GM23338 (cell line): ENCODE results near the gene TAS2R19. TPM values are rescaled to one million over a fixed set of nuclear protein-coding genes. Genes with fewer than 3 reads are reported as not detected.

ENCODE experiments used
- ATAC-seq: fragments of 200-7000 bp; cut with Tn5 transposase; 3 replicates; pipeline ENCODE4 v1.9.1; 2020
- DNase-seq: peaks from one replicate; pipeline ENCODE4 v3.0.0-alpha.2; 2015; ENCODE audit warnings: low spot score
- H2AFZ ChIP-seq: fragments of 200-600 bp; sonication (generic); 2 replicates; pipeline ENCODE4 v1.8.0; 2016; ENCODE audit warnings: antibody characterized with exemption, mild to moderate bottlenecking, moderate library complexity
- H3F3A ChIP-seq: fragments of 200-600 bp; sonication (generic); replicated peaks from 2 replicates; pipeline ENCODE4 v1.8.0; 2017; ENCODE audit warnings: antibody characterized with exemption, mixed run types, low read depth
- H3K27ac ChIP-seq: fragments of 200-600 bp; sonication (generic); 2 replicates; pipeline ENCODE4 v1.6.1; 2016; ENCODE audit warnings: low read depth
- H3K27me3 ChIP-seq: fragments of 200-600 bp; sonication (generic); 2 replicates; pipeline ENCODE4 v1.8.0; 2016; ENCODE audit warnings: mild to moderate bottlenecking, mixed run types, moderate library complexity; ENCODE audit not compliant: insufficient read depth
- H3K36me3 ChIP-seq: fragments of 200-600 bp; sonication (generic); 2 replicates; pipeline ENCODE4 v1.8.0; 2016; ENCODE audit warnings: mild to moderate bottlenecking; ENCODE audit not compliant: insufficient read depth
- H3K4me1 ChIP-seq: fragments of 200-600 bp; sonication (generic); 2 replicates; pipeline ENCODE4 v1.8.0; 2016; ENCODE audit warnings: mild to moderate bottlenecking, moderate library complexity; ENCODE audit not compliant: insufficient read depth
- H3K4me2 ChIP-seq: fragments of 200-600 bp; sonication (generic); 2 replicates; pipeline ENCODE4 v1.7.1; 2017; ENCODE audit warnings: mixed run types
- H3K4me3 ChIP-seq: fragments of 200-600 bp; sonication (generic); 2 replicates; pipeline ENCODE4 v1.6.1; 2016; ENCODE audit warnings: mixed run types
- H3K79me2 ChIP-seq: fragments of 200-600 bp; sonication (generic); replicated peaks from 2 replicates; pipeline ENCODE4 v1.8.0; 2017; ENCODE audit warnings: mild to moderate bottlenecking; ENCODE audit not compliant: insufficient read depth
- H3K9me2 ChIP-seq: fragments of 200-600 bp; sonication (generic); 2 replicates; pipeline ENCODE4 v1.8.0; 2017; ENCODE audit not compliant: insufficient read depth
- H4K20me1 ChIP-seq: fragments of 200-600 bp; sonication (generic); replicated peaks from 2 replicates; pipeline ENCODE4 v1.8.0; 2017; ENCODE audit warnings: mild to moderate bottlenecking; ENCODE audit not compliant: insufficient read depth
- H3K27ac Mint-ChIP-seq: 2 replicates; pipeline ENCODE4 v1.8.0; 2020; ENCODE audit warnings: inconsistent platforms, mild to moderate bottlenecking, moderate library complexity, mixed read lengths
- H3K27me3 Mint-ChIP-seq: 3 replicates; pipeline ENCODE4 v1.8.0; 2022; ENCODE audit warnings: low read depth, mild to moderate bottlenecking, moderate library complexity, mixed read lengths, inconsistent platforms; ENCODE audit not compliant: insufficient read depth, poor library complexity
- H3K36me3 Mint-ChIP-seq: 3 replicates; pipeline ENCODE4 v1.8.0; 2021; ENCODE audit warnings: low read depth, mild to moderate bottlenecking, inconsistent platforms, moderate library complexity, mixed read lengths
- H3K4me1 Mint-ChIP-seq: 3 replicates; pipeline ENCODE4 v1.8.0; 2020; ENCODE audit warnings: mild to moderate bottlenecking, inconsistent platforms, mixed read lengths
- H3K4me3 Mint-ChIP-seq: 3 replicates; pipeline ENCODE4 v1.8.0; 2021; ENCODE audit warnings: moderate library complexity, mild to moderate bottlenecking, inconsistent platforms, mixed read lengths
- H3K9me3 Mint-ChIP-seq: 3 replicates; pipeline ENCODE4 v1.8.0; 2020; ENCODE audit warnings: moderate library complexity, mild to moderate bottlenecking, inconsistent platforms, mixed read lengths
- CREB1 ChIP-seq: fragments of 250-450 bp; sonication (Bioruptor Pico); IDR thresholded peaks from 2 replicates; pipeline ENCODE4 v1.5.0; 2020; ENCODE audit warnings: low read depth, mild to moderate bottlenecking, moderate library complexity
- EZH2 ChIP-seq: fragments of 200-600 bp; sonication (generic); IDR thresholded peaks from one replicate; pipeline ENCODE4 v1.8.0; 2017; ENCODE audit warnings: antibody characterized with exemption, mild to moderate bottlenecking, low read depth; ENCODE audit not compliant: unreplicated experiment
- EZH2phosphoT487 ChIP-seq: fragments of 200-600 bp; sonication (generic); IDR thresholded peaks from one replicate; pipeline ENCODE4 v1.8.1; 2018; ENCODE audit warnings: antibody characterized with exemption; ENCODE audit not compliant: unreplicated experiment
- NANOG ChIP-seq: IDR thresholded peaks from 2 replicates; pipeline ENCODE4 v1.6.1; 2016; ENCODE audit warnings: antibody characterized with exemption, borderline replicate concordance
- POLR2AphosphoS5 ChIP-seq: IDR thresholded peaks from 2 replicates; pipeline ENCODE4 v1.6.1; 2016; ENCODE audit warnings: antibody characterized with exemption, low read depth
- STAT1 ChIP-seq: IDR thresholded peaks from one replicate; pipeline ENCODE4 v1.6.1; 2016; ENCODE audit warnings: antibody characterized with exemption; ENCODE audit not compliant: unreplicated experiment
- ZNF114 ChIP-seq: fragments of 250-450 bp; sonication (Bioruptor Pico); IDR thresholded peaks from 2 replicates; pipeline ENCODE4 v1.5.0; 2020; ENCODE audit warnings: mild to moderate bottlenecking, moderate library complexity
- ZNF331 ChIP-seq: fragments of 250-450 bp; sonication (Bioruptor Pico); IDR thresholded peaks from 2 replicates; pipeline ENCODE4 v1.5.0; 2020; ENCODE audit warnings: low read depth, mild to moderate bottlenecking, moderate library complexity
- polyA plus RNA-seq: library from polyadenylated mRNA; unstranded; fragments of >200 nt; fragmentation: Nextera tagmentation; extraction: Ambion mirVana; gene quantifications from 2 replicates; pipeline ENCODE4 v1.2.1, GENCODE V29; 2016
- total RNA-seq: library from RNA; depleted of rRNA; stranded (reverse); fragments of >200 nt; shearing (Covaris generic); gene quantifications from 2 replicates; pipeline ENCODE4 v1.2.3, GENCODE V29; 2014
- TF ChIP-seq, protein P1 (sequence below): fragments of 250-450 bp; sonication (Bioruptor Pico); IDR thresholded peaks from 2 replicates; pipeline ENCODE4 v1.5.0; 2020; ENCODE audit warnings: mild to moderate bottlenecking, moderate library complexity
- TF ChIP-seq, protein P2 (sequence below), 2 experiments: fragments of 200-600 bp in 1 of 2; sonication (generic) in 1 of 2; conservative IDR thresholded peaks; 2 replicates each; pipeline versions ENCODE4 v1.5.1 to v1.6.1; 2016 to 2017; ENCODE audit warnings: antibody characterized with exemption in 2 of 2, low read depth in 2 of 2, mild to moderate bottlenecking in 2 of 2, moderate library complexity in 1 of 2

The TAS2R19 gene
- total and polyA plus RNA-seq, 2 experiments from 2014 or later, result 0.21 to 8.6 TPM

DNA sequence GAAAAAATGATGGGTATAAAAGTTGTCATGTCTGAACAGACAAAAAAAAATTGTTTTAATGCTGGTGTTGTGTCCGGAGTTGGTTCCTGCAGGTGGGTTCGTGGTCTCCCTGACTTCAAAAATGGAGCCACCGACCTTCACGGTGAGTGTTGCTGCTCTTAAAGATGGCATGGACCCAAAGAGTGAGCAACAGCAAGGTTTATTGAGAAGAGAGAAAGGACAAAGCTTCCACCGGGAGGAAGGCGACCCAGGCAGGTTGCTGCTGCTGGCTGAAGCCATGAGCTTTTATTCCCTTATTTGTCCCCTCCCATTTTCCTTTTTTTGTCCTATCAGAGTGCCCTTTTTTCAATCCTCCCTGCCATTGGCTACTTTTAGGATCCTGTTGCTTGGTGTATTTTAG, 8.9 kb upstream of the TAS2R19 start, which contains the start of gene TAS2R31:
Gene TAS2R31 (minus strand): TSS at position 101 of the 400 bp plus-strand sequence. CDS start 72 bp downstream, at position 29.
- no peaks in the 10 kb centered on the region for H3K27me3 ChIP-seq
- H4K20me1 ChIP-seq, result no peaks in the 10 kb centered on the region
- no peaks in the 10 kb centered on the region for H3K9me2 ChIP-seq
- Mint-ChIP-seq H3K4me1 (peaks cover under 1% of the 10 kb centered on the region; the same call in 1 of the 3 replicates), H3K27me3 (peaks cover 2% of the 10 kb centered on the region), H3K4me3 (no peak within 1 kb of the TSS), H3K36me3 (peaks cover 8% of the 10 kb centered on the region; the same call in 2 of the 3 replicates), H3K9me3 (no peaks in the 10 kb centered on the region), H3K27ac (no peak within 1 kb of the TSS)
- TF ChIP-seq ZNF114 (CRISPR knock-in tag) (no peak), EZH2phosphoT487 (no peak), ZNF331 (no peak)
- H3K4me1 ChIP-seq, result no peaks in the 10 kb centered on the region
- DNase-seq (no peak), ATAC-seq (no peak)
- H3K27ac ChIP-seq, result no peak within 1 kb of the TSS
- H3K36me3 ChIP-seq, result no peaks in the 10 kb centered on the region
- no peaks in the 10 kb centered on the region for H3K79me2 ChIP-seq
- H3K4me3 ChIP-seq, result no peak within 1 kb of the TSS
- H3F3A ChIP-seq, result no peaks in the 10 kb centered on the region
- H3K4me2 ChIP-seq, result no peak within 1 kb of the TSS
- H2AFZ ChIP-seq, result no peak within 1 kb of the TSS

DNA sequence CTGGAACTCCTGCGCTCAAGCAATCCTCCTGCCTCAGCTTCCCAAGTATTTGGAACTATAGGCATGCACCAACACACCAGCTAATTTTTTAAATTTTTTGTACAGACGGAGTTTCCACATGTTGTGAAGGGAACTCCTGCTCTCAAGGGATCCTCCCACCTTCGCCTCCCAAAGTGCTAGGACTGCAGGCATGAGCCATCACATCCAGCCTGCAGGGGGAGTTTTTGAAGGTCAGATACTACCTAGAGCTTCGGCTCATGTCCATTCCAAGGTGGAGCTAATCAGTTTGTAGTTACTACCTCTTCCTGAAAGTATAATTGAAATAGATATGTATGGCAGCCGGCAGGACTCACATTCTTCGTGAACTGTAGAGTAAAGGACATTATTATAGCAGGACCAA, 3.7 kb upstream of the TAS2R19 start:
- DNase-seq, result peak; percentile 82

More for the DNA sequence above, 3.7 kb upstream of the TAS2R19 start:
- no peaks in the 10 kb centered on the region for H3K36me3 ChIP-seq
- H3K4me1 ChIP-seq, result no peaks in the 10 kb centered on the region
- peaks cover 10% of the 10 kb centered on the region; the same call in 2 of the 3 replicates for H3K36me3 Mint-ChIP-seq
- no peaks in the 10 kb centered on the region for H4K20me1 ChIP-seq
- no peak overlapping the region for H3K27ac ChIP-seq
- no peak overlapping the region for H3K4me2 ChIP-seq
- H3K4me3 Mint-ChIP-seq, result no peak overlapping the region
- H3K79me2 ChIP-seq, result no peaks in the 10 kb centered on the region
- H3K27me3 Mint-ChIP-seq, result no peaks in the 10 kb centered on the region
- H2AFZ ChIP-seq, result no peak overlapping the region
- H3K4me3 ChIP-seq, result no peak overlapping the region
- no peaks in the 10 kb centered on the region for H3F3A ChIP-seq
- H3K27me3 ChIP-seq, result no peaks in the 10 kb centered on the region
- H3K9me3 Mint-ChIP-seq, result peaks cover 5% of the 10 kb centered on the region
- peaks cover 4% of the 10 kb centered on the region; the same call in 1 of the 3 replicates for H3K4me1 Mint-ChIP-seq
- H3K9me2 ChIP-seq, result no peaks in the 10 kb centered on the region
- TF ChIP-seq STAT1 (no peak), EZH2 (no peak), CREB1 (CRISPR knock-in tag) (no peak), ZNF331 (no peak), NANOG (no peak), POLR2AphosphoS5 (no peak)
- TF ChIP-seq, protein P1, sequence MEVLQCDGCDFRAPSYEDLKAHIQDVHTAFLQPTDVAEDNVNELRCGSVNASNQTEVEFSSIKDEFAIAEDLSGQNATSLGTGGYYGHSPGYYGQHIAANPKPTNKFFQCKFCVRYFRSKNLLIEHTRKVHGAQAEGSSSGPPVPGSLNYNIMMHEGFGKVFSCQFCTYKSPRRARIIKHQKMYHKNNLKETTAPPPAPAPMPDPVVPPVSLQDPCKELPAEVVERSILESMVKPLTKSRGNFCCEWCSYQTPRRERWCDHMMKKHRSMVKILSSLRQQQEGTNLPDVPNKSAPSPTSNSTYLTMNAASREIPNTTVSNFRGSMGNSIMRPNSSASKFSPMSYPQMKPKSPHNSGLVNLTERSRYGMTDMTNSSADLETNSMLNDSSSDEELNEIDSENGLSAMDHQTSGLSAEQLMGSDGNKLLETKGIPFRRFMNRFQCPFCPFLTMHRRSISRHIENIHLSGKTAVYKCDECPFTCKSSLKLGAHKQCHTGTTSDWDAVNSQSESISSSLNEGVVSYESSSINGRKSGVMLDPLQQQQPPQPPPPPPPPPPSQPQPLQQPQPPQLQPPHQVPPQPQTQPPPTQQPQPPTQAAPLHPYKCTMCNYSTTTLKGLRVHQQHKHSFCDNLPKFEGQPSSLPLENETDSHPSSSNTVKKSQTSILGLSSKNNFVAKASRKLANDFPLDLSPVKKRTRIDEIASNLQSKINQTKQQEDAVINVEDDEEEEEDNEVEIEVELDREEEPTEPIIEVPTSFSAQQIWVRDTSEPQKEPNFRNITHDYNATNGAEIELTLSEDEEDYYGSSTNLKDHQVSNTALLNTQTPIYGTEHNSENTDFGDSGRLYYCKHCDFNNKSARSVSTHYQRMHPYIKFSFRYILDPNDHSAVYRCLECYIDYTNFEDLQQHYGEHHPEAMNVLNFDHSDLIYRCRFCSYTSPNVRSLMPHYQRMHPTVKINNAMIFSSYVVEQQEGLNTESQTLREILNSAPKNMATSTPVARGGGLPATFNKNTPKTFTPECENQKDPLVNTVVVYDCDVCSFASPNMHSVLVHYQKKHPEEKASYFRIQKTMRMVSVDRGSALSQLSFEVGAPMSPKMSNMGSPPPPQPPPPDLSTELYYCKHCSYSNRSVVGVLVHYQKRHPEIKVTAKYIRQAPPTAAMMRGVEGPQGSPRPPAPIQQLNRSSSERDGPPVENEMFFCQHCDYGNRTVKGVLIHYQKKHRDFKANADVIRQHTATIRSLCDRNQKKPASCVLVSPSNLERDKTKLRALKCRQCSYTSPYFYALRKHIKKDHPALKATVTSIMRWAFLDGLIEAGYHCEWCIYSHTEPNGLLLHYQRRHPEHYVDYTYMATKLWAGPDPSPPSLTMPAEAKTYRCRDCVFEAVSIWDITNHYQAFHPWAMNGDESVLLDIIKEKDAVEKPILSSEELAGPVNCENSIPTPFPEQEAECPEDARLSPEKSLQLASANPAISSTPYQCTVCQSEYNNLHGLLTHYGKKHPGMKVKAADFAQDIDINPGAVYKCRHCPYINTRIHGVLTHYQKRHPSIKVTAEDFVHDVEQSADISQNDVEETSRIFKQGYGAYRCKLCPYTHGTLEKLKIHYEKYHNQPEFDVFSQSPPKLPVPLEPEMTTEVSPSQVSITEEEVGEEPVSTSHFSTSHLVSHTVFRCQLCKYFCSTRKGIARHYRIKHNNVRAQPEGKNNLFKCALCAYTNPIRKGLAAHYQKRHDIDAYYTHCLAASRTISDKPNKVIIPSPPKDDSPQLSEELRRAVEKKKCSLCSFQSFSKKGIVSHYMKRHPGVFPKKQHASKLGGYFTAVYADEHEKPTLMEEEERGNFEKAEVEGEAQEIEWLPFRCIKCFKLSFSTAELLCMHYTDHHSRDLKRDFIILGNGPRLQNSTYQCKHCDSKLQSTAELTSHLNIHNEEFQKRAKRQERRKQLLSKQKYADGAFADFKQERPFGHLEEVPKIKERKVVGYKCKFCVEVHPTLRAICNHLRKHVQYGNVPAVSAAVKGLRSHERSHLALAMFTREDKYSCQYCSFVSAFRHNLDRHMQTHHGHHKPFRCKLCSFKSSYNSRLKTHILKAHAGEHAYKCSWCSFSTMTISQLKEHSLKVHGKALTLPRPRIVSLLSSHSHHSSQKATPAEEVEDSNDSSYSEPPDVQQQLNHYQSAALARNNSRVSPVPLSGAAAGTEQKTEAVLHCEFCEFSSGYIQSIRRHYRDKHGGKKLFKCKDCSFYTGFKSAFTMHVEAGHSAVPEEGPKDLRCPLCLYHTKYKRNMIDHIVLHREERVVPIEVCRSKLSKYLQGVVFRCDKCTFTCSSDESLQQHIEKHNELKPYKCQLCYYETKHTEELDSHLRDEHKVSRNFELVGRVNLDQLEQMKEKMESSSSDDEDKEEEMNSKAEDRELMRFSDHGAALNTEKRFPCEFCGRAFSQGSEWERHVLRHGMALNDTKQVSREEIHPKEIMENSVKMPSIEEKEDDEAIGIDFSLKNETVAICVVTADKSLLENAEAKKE (CRISPR knock-in tag), result no peak
- TF ChIP-seq, protein P2, sequence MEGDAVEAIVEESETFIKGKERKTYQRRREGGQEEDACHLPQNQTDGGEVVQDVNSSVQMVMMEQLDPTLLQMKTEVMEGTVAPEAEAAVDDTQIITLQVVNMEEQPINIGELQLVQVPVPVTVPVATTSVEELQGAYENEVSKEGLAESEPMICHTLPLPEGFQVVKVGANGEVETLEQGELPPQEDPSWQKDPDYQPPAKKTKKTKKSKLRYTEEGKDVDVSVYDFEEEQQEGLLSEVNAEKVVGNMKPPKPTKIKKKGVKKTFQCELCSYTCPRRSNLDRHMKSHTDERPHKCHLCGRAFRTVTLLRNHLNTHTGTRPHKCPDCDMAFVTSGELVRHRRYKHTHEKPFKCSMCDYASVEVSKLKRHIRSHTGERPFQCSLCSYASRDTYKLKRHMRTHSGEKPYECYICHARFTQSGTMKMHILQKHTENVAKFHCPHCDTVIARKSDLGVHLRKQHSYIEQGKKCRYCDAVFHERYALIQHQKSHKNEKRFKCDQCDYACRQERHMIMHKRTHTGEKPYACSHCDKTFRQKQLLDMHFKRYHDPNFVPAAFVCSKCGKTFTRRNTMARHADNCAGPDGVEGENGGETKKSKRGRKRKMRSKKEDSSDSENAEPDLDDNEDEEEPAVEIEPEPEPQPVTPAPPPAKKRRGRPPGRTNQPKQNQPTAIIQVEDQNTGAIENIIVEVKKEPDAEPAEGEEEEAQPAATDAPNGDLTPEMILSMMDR (conservative IDR thresholded peaks at IDR 0.05; ENCODE audit: low read depth in 2 of 2), result peak; percentile 61 to 74
- H3K27ac Mint-ChIP-seq, result no peak overlapping the region
- ATAC-seq, result peak; percentile 99
